Gastrocnemius medialis (tissue), 4 donors: Measurements from ENCODE around the gene MAPK12. TPM values are rescaled to one million over a fixed set of nuclear protein-coding genes. Genes with fewer than 3 reads are reported as not detected.
A peak's percentile ranks its signal among the peaks of the same experiment; 100 is the strongest.

ENCODE experiments used
- ATAC-seq, 2 donors: fragments of 150-250 bp; one replicate each; pipeline ENCODE4 v1.9.1; 2016
- DNase-seq, 2 donors: peaks; one replicate each; pipeline ENCODE4 v3.0.0-alpha.2; 2019
- H3K27ac ChIP-seq, 4 donors: fragments of 200-600 bp; sonication (generic); 1 replicate in 1 of 4; 2 replicates in 3 of 4; pipeline ENCODE4 v1.5.1; 2016 to 2018; ENCODE audit warnings: mild to moderate bottlenecking in 2 of 4, moderate library complexity in 1 of 4
- H3K27me3 ChIP-seq, 3 donors: fragments of 200-600 bp; sonication (generic) in 2 of 3; 1 replicate in 1 of 3; 2 replicates in 2 of 3; pipeline versions ENCODE4 v1.5.1 to v1.6.0; 2016 to 2019; ENCODE audit warnings: mild to moderate bottlenecking in 1 of 3, moderate library complexity in 1 of 3
- H3K36me3 ChIP-seq, 2 donors: fragments of 200-600 bp; sonication (generic) in 1 of 2; one replicate each; pipeline ENCODE4 v1.5.1; 2017 to 2018
- H3K4me1 ChIP-seq, 2 donors: fragments of 200-600 bp; sonication (generic) in 1 of 2; one replicate each; pipeline ENCODE4 v1.5.1; 2016 to 2017; ENCODE audit warnings: mild to moderate bottlenecking in 2 of 2
- H3K4me3 ChIP-seq, 4 donors: fragments of 200-600 bp; sonication (generic) in 3 of 4; 1 replicate in 1 of 4; 2 replicates in 3 of 4; pipeline ENCODE4 v1.5.1; 2016 to 2019; ENCODE audit warnings: mild to moderate bottlenecking in 2 of 4
- H3K9me3 ChIP-seq, 3 donors: fragments of 200-600 bp; sonication (generic) in 2 of 3; 1 replicate in 1 of 3; 2 replicates in 2 of 3; pipeline ENCODE4 v1.5.1; 2016 to 2019
- POLR2A ChIP-seq, 2 donors: fragments of 450-650 bp; IDR thresholded peaks; one replicate each; pipeline ENCODE4 v1.6.1; 2017; ENCODE audit warnings: antibody characterized with exemption in 2 of 2, mild to moderate bottlenecking in 2 of 2, moderate library complexity in 2 of 2
- in situ Hi-C, 4 donors: fragments of 200-750 bp; cut with MboI; loops; one replicate each; pipeline versions ENCODE4 v1.15.0 to v1.8.0; 2017; ENCODE audit warnings: low sequenced_read_pairs in 4 of 4
- intact Hi-C: fragments of 100-400 bp; cut with DNase I; formaldehyde crosslinking; loops from one replicate; pipeline ENCODE4 v1.15.1; 2023; ENCODE audit warnings: low total_unique reads
- total RNA-seq, 4 donors: library from RNA; depleted of rRNA; stranded (reverse); fragments of >200 nt; gene quantifications; one replicate each; pipeline versions ENCODE4 v1.1.0 to v1.2.3, GENCODE V29; 2016
- TF ChIP-seq, protein P1 (sequence below), 5 experiments: fragments of 450-650 bp in 3 of 5; fragments of 200-600 bp in 2 of 5; sonication (generic) in 2 of 5; IDR thresholded peaks in 4 of 5; conservative IDR thresholded peaks in 1 of 5; 1 replicate in 4 of 5; 2 replicates in 1 of 5; pipeline ENCODE4 v1.5.1; 2016 to 2019; ENCODE audit warnings: antibody characterized with exemption in 5 of 5, mild to moderate bottlenecking in 3 of 5, moderate library complexity in 3 of 5

MAPK12 gene
- total RNA-seq, 4 donors from 2014 or later, result 126 to 290 (median 219) TPM

DNA sequence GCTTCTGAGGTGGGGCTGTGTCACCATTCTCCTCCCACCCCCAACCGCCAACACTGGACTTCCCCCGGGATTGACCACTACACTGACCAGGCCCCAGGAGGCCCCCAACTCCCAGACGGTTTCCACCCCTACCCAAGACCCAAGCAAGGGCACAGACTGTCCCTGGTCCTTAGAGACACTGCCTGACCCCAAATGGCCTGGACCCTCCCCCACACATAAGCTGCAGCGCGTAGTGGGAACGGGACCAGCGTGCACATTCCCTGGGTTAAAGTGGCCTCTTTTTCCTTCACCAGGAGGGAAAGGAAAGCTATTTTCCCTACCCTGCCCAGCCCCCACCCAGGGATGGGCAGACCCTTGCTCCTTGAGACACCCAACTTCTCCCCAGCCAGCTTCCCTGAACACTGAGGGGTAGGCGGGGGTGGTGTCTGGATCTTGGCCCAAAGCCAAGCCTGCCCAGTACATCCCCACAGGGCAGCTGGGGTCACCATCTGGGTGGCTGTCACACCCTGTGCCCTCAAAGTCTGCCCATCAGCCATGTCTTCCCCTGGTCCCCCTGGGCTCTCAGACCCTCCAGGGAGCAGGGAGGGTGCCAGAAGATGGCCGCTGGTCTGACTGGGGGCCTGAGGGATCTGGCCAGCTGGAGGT, 1.6 kb upstream of the MAPK12 start:
- DNase-seq (peak in 1 of 2 donors; percentile 37), ATAC-seq (no peak)
- no peaks in the 10 kb centered on the region for H3K36me3 ChIP-seq
- intact Hi-C loops, result no loop called here
- in situ Hi-C loops, result no loop called here
- H3K27me3 ChIP-seq, result no peaks in the 10 kb centered on the region
- no peak for TF ChIP-seq POLR2A (IDR thresholded peaks at IDR 0.05)
- TF ChIP-seq, protein P1, sequence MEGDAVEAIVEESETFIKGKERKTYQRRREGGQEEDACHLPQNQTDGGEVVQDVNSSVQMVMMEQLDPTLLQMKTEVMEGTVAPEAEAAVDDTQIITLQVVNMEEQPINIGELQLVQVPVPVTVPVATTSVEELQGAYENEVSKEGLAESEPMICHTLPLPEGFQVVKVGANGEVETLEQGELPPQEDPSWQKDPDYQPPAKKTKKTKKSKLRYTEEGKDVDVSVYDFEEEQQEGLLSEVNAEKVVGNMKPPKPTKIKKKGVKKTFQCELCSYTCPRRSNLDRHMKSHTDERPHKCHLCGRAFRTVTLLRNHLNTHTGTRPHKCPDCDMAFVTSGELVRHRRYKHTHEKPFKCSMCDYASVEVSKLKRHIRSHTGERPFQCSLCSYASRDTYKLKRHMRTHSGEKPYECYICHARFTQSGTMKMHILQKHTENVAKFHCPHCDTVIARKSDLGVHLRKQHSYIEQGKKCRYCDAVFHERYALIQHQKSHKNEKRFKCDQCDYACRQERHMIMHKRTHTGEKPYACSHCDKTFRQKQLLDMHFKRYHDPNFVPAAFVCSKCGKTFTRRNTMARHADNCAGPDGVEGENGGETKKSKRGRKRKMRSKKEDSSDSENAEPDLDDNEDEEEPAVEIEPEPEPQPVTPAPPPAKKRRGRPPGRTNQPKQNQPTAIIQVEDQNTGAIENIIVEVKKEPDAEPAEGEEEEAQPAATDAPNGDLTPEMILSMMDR (IDR thresholded peaks at IDR 0.05 in 4 of 5, conservative IDR thresholded peaks at IDR 0.05 in 1 of 5), result no peak
- H3K9me3 ChIP-seq, result no peaks in the 10 kb centered on the region
- H3K4me3 ChIP-seq, result no peak overlapping the region
- H3K4me1 ChIP-seq, result peaks cover 23 to 52% of the 10 kb centered on the region in 2 donors
- H3K27ac ChIP-seq, result peak overlapping the region; percentile 96 to 99 (median 98)

DNA sequence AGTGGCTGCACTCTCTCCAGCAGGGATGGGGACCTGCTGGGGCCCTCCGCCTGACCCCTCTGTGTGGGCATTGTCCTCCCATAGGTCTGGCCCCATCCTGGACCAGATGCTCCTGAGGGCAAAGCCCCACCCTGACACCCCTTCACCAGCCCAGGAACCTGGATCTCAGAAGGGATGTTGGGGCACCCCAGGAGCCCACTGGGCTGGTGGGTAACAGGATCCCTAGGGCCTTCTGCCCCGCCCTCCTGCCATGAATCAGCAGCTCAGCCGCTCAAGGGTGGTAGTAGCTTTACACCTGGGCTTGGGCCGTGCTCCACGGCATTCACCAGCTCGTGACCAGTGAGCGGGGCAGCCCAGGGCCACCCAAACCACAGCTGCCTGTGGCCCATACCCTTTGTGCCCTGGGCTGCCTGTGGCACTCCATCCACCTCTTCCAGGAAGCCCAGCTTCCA, 1.0 kb upstream of the MAPK12 start:
- no peaks in the 10 kb centered on the region for H3K27me3 ChIP-seq
- TF ChIP-seq POLR2A (IDR thresholded peaks at IDR 0.05), result peak in 1 of 2 donors; percentile 47
- TF ChIP-seq, protein P1 (IDR thresholded peaks at IDR 0.05 in 4 of 5, conservative IDR thresholded peaks at IDR 0.05 in 1 of 5), result no peak
- intact Hi-C loops (no loop called here), in situ Hi-C loops (no loop called here)
- ATAC-seq (peak; percentile 23 to 38), DNase-seq (peak; percentile 85 to 93)
- peak overlapping the region in 3 of 4 donors; percentile 47 to 68 (median 67) for H3K4me3 ChIP-seq
- H3K9me3 ChIP-seq, result no peaks in the 10 kb centered on the region
- H3K36me3 ChIP-seq, result no peaks in the 10 kb centered on the region
- peak overlapping the region; percentile 96 to 99 (median 98) for H3K27ac ChIP-seq
- H3K4me1 ChIP-seq, result peaks cover 25 to 56% of the 10 kb centered on the region in 2 donors

DNA sequence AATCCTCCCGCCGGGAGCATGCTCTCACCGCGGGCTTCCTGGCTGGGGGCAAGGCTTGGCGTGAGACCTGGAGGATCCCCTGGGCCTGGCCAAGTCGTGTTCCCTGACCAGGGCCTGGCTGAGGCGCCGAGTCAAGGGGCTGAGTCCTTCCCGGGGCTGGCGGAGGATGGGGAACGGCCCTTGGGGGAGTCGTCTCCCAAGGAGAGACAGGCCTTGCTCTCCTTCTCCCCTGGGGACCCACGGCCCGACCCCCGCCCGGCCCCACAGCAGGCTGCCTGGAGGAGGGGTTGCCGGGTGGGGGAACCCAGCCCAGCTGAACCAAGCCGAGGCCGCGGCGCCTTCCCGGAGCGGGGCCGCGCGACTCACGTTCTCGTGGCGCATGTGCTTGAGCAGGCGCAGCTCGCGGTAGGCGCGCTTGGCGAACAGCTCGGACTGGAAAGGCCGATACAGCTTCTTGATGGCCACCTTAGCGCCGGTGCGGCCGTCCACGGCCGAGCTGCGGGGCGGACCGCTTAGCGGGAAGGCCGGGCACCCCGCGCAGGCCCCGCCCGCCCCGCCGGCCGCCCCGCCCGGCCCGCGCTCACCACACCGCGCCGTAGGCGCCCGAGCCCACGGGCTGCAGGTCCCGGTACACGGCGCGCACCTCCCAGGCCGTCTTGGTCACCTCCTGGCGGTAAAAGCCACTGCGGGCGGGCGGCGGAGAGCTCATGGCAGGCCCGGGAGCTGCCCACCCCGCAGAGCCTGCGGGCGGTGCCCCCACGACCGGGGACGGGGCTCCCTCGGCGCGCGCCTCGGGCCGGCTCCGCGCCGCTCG, 475 bp downstream of the MAPK12 start:
- in situ Hi-C loops, result no loop called here
- peaks cover 40 to 62% of the 10 kb centered on the region in 2 donors for H3K4me1 ChIP-seq
- ATAC-seq, result peak in 1 of 2 donors; percentile 2

DNA sequence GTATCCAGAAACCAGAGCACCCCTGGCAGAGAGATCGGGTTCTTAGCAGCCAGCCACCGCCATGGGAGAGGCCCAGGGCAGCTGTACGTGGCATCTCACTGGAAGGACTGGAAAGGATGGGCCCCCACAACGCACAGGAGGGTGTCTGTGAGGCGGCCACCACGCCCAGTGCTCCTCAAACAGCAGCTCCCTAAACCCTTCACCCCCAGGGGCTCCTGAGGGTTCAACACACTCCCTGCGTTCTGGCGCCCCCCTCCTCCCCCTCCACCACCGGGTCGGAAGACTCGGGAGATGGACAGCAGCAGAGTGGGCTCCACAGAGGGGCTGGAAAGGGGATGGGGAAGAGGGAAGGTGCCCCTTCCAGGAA, 1.1 kb downstream of the MAPK12 start:
- peak overlapping the region; percentile 93 to 99 (median 98) for H3K27ac ChIP-seq
- intact Hi-C loops, result no loop called here
- in situ Hi-C loops, result no loop called here
- peaks cover 41 to 63% of the 10 kb centered on the region in 2 donors for H3K4me1 ChIP-seq
- DNase-seq (peak in 1 of 2 donors; percentile 46), ATAC-seq (no peak)
- no peaks in the 10 kb centered on the region for H3K9me3 ChIP-seq
- H3K27me3 ChIP-seq, result no peaks in the 10 kb centered on the region
- TF ChIP-seq, protein P1 (IDR thresholded peaks at IDR 0.05 in 4 of 5, conservative IDR thresholded peaks at IDR 0.05 in 1 of 5), result no peak
- no peak for TF ChIP-seq POLR2A (IDR thresholded peaks at IDR 0.05)
- H3K4me3 ChIP-seq, result peak overlapping the region; percentile 67 to 85 (median 72)
- H3K36me3 ChIP-seq, result peaks cover 0 to 4% of the 10 kb centered on the region in 2 donors

More for the DNA sequence above, 475 bp downstream of the MAPK12 start:
- Histone ChIP-seq H3K27ac (peak overlapping the region; percentile 93 to 99 (median 98)), H3K9me3 (no peaks in the 10 kb centered on the region), H3K36me3 (peaks cover 0 to under 1% of the 10 kb centered on the region in 2 donors), H3K27me3 (no peaks in the 10 kb centered on the region), H3K4me3 (peak overlapping the region; percentile 67 to 85 (median 72))
- TF ChIP-seq, protein P1 (IDR thresholded peaks at IDR 0.05 in 4 of 5, conservative IDR thresholded peaks at IDR 0.05 in 1 of 5), result no peak
- no peak for TF ChIP-seq POLR2A (IDR thresholded peaks at IDR 0.05)
- intact Hi-C loops, result no loop called here
- peak in 1 of 2 donors; percentile 46 for DNase-seq
